Osteoblast (primary cell): Measurements from ENCODE around the gene TRMT1. TPM values are rescaled to one million over a fixed set of nuclear protein-coding genes. Genes with fewer than 3 reads are reported as not detected.
A peak's percentile ranks its signal among the peaks of the same experiment; 100 is the strongest.

Experiments used
- DNase-seq: peaks from one replicate; pipeline ENCODE4 v3.0.0; 2011; ENCODE audit warnings: low spot score, mixed read lengths; ENCODE audit not compliant: insufficient read length; ENCODE audit errors: missing footprints
- H2AFZ ChIP-seq: 2 replicates; pipeline ENCODE4 v1.6.0; 2011; ENCODE audit warnings: mild to moderate bottlenecking, low read length
- H3K27ac ChIP-seq: 2 replicates; pipeline ENCODE4 v1.5.1; 2011; ENCODE audit warnings: mild to moderate bottlenecking, low read depth, low read length, moderate library complexity
- H3K27me3 ChIP-seq: 2 replicates; pipeline ENCODE4 v1.6.0; 2012; ENCODE audit warnings: mild to moderate bottlenecking, control low read depth, inconsistent platforms, low read length, moderate library complexity; ENCODE audit not compliant: insufficient read depth
- H3K36me3 ChIP-seq: 2 replicates; pipeline ENCODE4 v1.5.1; 2011; ENCODE audit warnings: mild to moderate bottlenecking, low read length, control low read depth, moderate library complexity; ENCODE audit not compliant: insufficient read depth
- H3K4me1 ChIP-seq: 2 replicates; pipeline ENCODE4 v1.5.1; 2011; ENCODE audit warnings: mild to moderate bottlenecking, low read length, control low read depth, moderate library complexity; ENCODE audit not compliant: insufficient read depth
- H3K4me2 ChIP-seq: 2 replicates; pipeline ENCODE4 v1.6.0; 2011; ENCODE audit warnings: mild to moderate bottlenecking, low read length; ENCODE audit not compliant: insufficient read depth
- H3K4me3 ChIP-seq: fragments of 200-600 bp; sonication (generic); 3 replicates; pipeline ENCODE4 v1.5.1; 2012; ENCODE audit warnings: mild to moderate bottlenecking, low read length, inconsistent platforms; ENCODE audit not compliant: insufficient read depth
- H3K79me2 ChIP-seq: 2 replicates; pipeline ENCODE4 v1.6.0; 2012; ENCODE audit warnings: mild to moderate bottlenecking, low read length, control low read depth, inconsistent platforms; ENCODE audit not compliant: insufficient read depth
- H3K9me3 ChIP-seq: 2 replicates; pipeline ENCODE4 v1.5.1; 2011; ENCODE audit warnings: low read depth, low read length, control low read depth
- H4K20me1 ChIP-seq: 2 replicates; pipeline ENCODE4 v1.6.0; 2012; ENCODE audit warnings: mild to moderate bottlenecking, low read length, control low read depth; ENCODE audit not compliant: insufficient read depth
- CTCF ChIP-seq: IDR thresholded peaks from 2 replicates; pipeline ENCODE4 v1.5.1; 2011; ENCODE audit warnings: mild to moderate bottlenecking, low read depth, low read length, moderate library complexity; ENCODE audit errors: extremely low read depth
- total RNA-seq: library from RNA; depleted of rRNA; stranded (reverse); fragments of >200 nt; gene quantifications from 2 replicates; pipeline ENCODE4 v1.2.3, GENCODE V29; 2012

TRMT1 gene
- total RNA-seq, 1 donor = 29.7 TPM

- Histone ChIP-seq H3K79me2 (no peaks in the 10 kb centered on the region), H3K4me1 (peaks cover 6% of the 10 kb centered on the region), H4K20me1 (peaks cover 21% of the 10 kb centered on the region), H2AFZ (no peak overlapping the region), H3K27ac (no peak overlapping the region), H3K36me3 (peaks cover 16% of the 10 kb centered on the region), H3K4me3 (no peak overlapping the region), H3K27me3 (no peaks in the 10 kb centered on the region), H3K4me2 (no peak overlapping the region), H3K9me3 (no peaks in the 10 kb centered on the region)
- DNase-seq = peak; percentile 78
- no peak for TF ChIP-seq CTCF
Measured at GRCh38 chr19:13097033-13097462, 19.5 kb downstream of the TRMT1 start.

- peaks cover 14% of the 10 kb centered on the region for H3K4me1 ChIP-seq
- H3K79me2 ChIP-seq = no peaks in the 10 kb centered on the region
- no peak overlapping the region for H3K4me2 ChIP-seq
- H3K27me3 ChIP-seq = no peaks in the 10 kb centered on the region
- peaks cover 21% of the 10 kb centered on the region for H4K20me1 ChIP-seq
- H3K9me3 ChIP-seq = no peaks in the 10 kb centered on the region
- no peak overlapping the region for H2AFZ ChIP-seq
- no peak for TF ChIP-seq CTCF
- peaks cover 16% of the 10 kb centered on the region for H3K36me3 ChIP-seq
- no peak overlapping the region for H3K4me3 ChIP-seq
- H3K27ac ChIP-seq = no peak overlapping the region
- DNase-seq = peak; percentile 88
Measured at GRCh38 chr19:13095934-13096927, 20.3 kb downstream of the TRMT1 start.

GRCh38 chr19:13095393-13095784 is 21.2 kb downstream of the TRMT1 start:
- Histone ChIP-seq H3K4me1 (peaks cover 22% of the 10 kb centered on the region), H3K9me3 (no peaks in the 10 kb centered on the region), H3K4me2 (no peak overlapping the region), H3K27me3 (no peaks in the 10 kb centered on the region), H2AFZ (no peak overlapping the region), H3K4me3 (no peak overlapping the region), H3K36me3 (peaks cover 20% of the 10 kb centered on the region), H4K20me1 (peaks cover 20% of the 10 kb centered on the region), H3K27ac (no peak overlapping the region), H3K79me2 (no peaks in the 10 kb centered on the region)
- DNase-seq = no peak
- no peak for TF ChIP-seq CTCF

- Histone ChIP-seq H3K27me3 (no peaks in the 10 kb centered on the region), H3K4me2 (no peak overlapping the region), H2AFZ (no peak overlapping the region), H3K27ac (no peak overlapping the region), H3K4me1 (peaks cover 24% of the 10 kb centered on the region), H4K20me1 (peaks cover 17% of the 10 kb centered on the region), H3K4me3 (no peak overlapping the region), H3K9me3 (no peaks in the 10 kb centered on the region), H3K79me2 (no peaks in the 10 kb centered on the region), H3K36me3 (peaks cover 20% of the 10 kb centered on the region)
- no peak for TF ChIP-seq CTCF
- DNase-seq = peak; percentile 86
Measured at GRCh38 chr19:13094771-13095392, 21.7 kb downstream of the TRMT1 start.
